Liver (tissue), 9 donors: ENCODE data around the gene TMEM175. TPM values are rescaled to one million over a fixed set of nuclear protein-coding genes. Genes with fewer than 3 reads are reported as not detected.

Source experiments
- DNase-seq: peaks from one replicate; pipeline ENCODE4 v3.0.0-alpha.2; 2017; ENCODE audit warnings: low spot score
- H3K27ac ChIP-seq, 2 donors: one replicate each; pipeline ENCODE4 v1.7.0; 2013; ENCODE audit warnings: inconsistent platforms in 2 of 2, low read length in 2 of 2, control low read depth in 1 of 2, low read depth in 1 of 2, mild to moderate bottlenecking in 1 of 2
- H3K27me3 ChIP-seq, 4 donors: one replicate each; pipeline versions ENCODE4 v1.6.1 to v1.7.0; 2013; ENCODE audit warnings: low read length in 3 of 4, inconsistent platforms in 1 of 4, mild to moderate bottlenecking in 1 of 4, moderate library complexity in 1 of 4; ENCODE audit not compliant: control insufficient read depth in 4 of 4, insufficient read depth in 4 of 4
- H3K36me3 ChIP-seq, 4 donors: one replicate each; pipeline versions ENCODE4 v1.6.1 to v1.7.0; 2013; ENCODE audit warnings: low read length in 3 of 4, mild to moderate bottlenecking in 3 of 4, low read depth in 1 of 4, moderate library complexity in 1 of 4; ENCODE audit not compliant: control insufficient read depth in 4 of 4, insufficient read depth in 3 of 4
- H3K4me1 ChIP-seq, 4 donors: one replicate each; pipeline versions ENCODE4 v1.6.1 to v1.7.0; 2013; ENCODE audit warnings: low read length in 3 of 4, mild to moderate bottlenecking in 3 of 4, moderate library complexity in 1 of 4; ENCODE audit not compliant: control insufficient read depth in 4 of 4, insufficient read depth in 4 of 4
- H3K4me3 ChIP-seq, 3 donors: one replicate each; pipeline versions ENCODE4 v1.6.1 to v1.7.0; 2013; ENCODE audit warnings: low read length in 3 of 3, control low read depth in 1 of 3, low read depth in 1 of 3, mild to moderate bottlenecking in 1 of 3
- H3K9ac ChIP-seq, 2 donors: one replicate each; pipeline ENCODE4 v1.7.0; 2013; ENCODE audit warnings: low read length in 2 of 2, mild to moderate bottlenecking in 2 of 2, moderate library complexity in 2 of 2, control low read depth in 1 of 2, low read depth in 1 of 2
- H3K9me3 ChIP-seq, 4 donors: one replicate each; pipeline versions ENCODE4 v1.6.1 to v1.7.0; 2013; ENCODE audit warnings: low read length in 3 of 4; ENCODE audit not compliant: control insufficient read depth in 4 of 4
- FOXA2 ChIP-seq: IDR thresholded peaks from 2 replicates; pipeline ENCODE4 v1.6.1; 2016; ENCODE audit warnings: antibody characterized with exemption
- GABPA ChIP-seq, 2 donors: IDR thresholded peaks in 1 of 2; conservative IDR thresholded peaks in 1 of 2; 2 replicates each; pipeline ENCODE4 v1.6.1; 2016; ENCODE audit warnings: antibody characterized with exemption in 2 of 2, mild to moderate bottlenecking in 1 of 2, moderate library complexity in 1 of 2
- MAX ChIP-seq: IDR thresholded peaks from 2 replicates; pipeline ENCODE4 v1.6.1; 2016; ENCODE audit warnings: antibody characterized with exemption
- NR2F2 ChIP-seq: IDR thresholded peaks from 2 replicates; pipeline ENCODE4 v1.6.1; 2016; ENCODE audit warnings: antibody characterized with exemption
- RAD21 ChIP-seq, 2 donors: IDR thresholded peaks; 2 replicates each; pipeline ENCODE4 v1.6.1; 2016; ENCODE audit warnings: antibody characterized with exemption in 2 of 2, mild to moderate bottlenecking in 2 of 2
- SP1 ChIP-seq: IDR thresholded peaks from 2 replicates; pipeline ENCODE4 v1.6.1; 2018; ENCODE audit warnings: antibody characterized with exemption, mild to moderate bottlenecking
- TAF1 ChIP-seq: conservative IDR thresholded peaks from 2 replicates; pipeline ENCODE4 v1.6.1; 2016; ENCODE audit warnings: antibody characterized with exemption, mild to moderate bottlenecking
- YY1 ChIP-seq: IDR thresholded peaks from 2 replicates; pipeline ENCODE4 v1.6.1; 2016; ENCODE audit warnings: antibody characterized with exemption, mild to moderate bottlenecking
- WGBS: extraction: QIAGEN DNeasy Blood & Tissue Kit; methylation state at CpG from one replicate; pipeline ENCODE4 v1.1.7; 2013; 5-methylcytosine and 5-hydroxymethylcytosine counted together
- polyA plus RNA-seq, 2 donors: library from polyadenylated mRNA; stranded (reverse) in 1 of 2; unstranded in 1 of 2; fragments of 200-250 nt in 1 of 2; fragments of >200 nt in 1 of 2; fragmentation: Nextera tagmentation in 1 of 2; extraction: Ambion mirVana in 1 of 2; gene quantifications; one replicate each; pipeline versions ENCODE4 v1.2.1 to v1.2.3, GENCODE V29; 2013 to 2015
- total RNA-seq, 2 donors: library from RNA; depleted of rRNA; stranded (reverse); fragments of >200 nt; gene quantifications; one replicate each; pipeline ENCODE4 v1.2.3, GENCODE V29; 2014
- TF ChIP-seq, protein P1 (sequence below): fragments of 150-350 bp; IDR thresholded peaks from 2 replicates; pipeline ENCODE4 v1.5.1; 2017; ENCODE audit warnings: improper control_type of control experiment, low read depth, low read length; ENCODE audit not compliant: missing input control
- TF ChIP-seq, protein P2 (sequence below): IDR thresholded peaks from 2 replicates; pipeline ENCODE4 v1.6.1; 2016; ENCODE audit warnings: antibody characterized with exemption, mild to moderate bottlenecking
- TF ChIP-seq, protein P3 (sequence below): IDR thresholded peaks from 2 replicates; pipeline ENCODE4 v1.6.1; 2016; ENCODE audit warnings: antibody characterized with exemption
- donor health status: healthy.
- donor health status: healthy.
- donor health status: healthy.
- donor health status: healthy.
- donor health status: healthy.

Gene TMEM175, protein sequence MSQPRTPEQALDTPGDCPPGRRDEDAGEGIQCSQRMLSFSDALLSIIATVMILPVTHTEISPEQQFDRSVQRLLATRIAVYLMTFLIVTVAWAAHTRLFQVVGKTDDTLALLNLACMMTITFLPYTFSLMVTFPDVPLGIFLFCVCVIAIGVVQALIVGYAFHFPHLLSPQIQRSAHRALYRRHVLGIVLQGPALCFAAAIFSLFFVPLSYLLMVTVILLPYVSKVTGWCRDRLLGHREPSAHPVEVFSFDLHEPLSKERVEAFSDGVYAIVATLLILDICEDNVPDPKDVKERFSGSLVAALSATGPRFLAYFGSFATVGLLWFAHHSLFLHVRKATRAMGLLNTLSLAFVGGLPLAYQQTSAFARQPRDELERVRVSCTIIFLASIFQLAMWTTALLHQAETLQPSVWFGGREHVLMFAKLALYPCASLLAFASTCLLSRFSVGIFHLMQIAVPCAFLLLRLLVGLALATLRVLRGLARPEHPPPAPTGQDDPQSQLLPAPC
- total RNA-seq (10 to 100 TPM; 18.6 to 26.0 TPM), polyA plus RNA-seq (10 to 100 TPM; 25.0 to 26.3 TPM)

- Histone ChIP-seq H3K27me3 (no peaks in the 10 kb centered on the region), H3K36me3 (no peaks in the 10 kb centered on the region), H3K4me1 (peaks cover 5 to 37% (median 31%) of the 10 kb centered on the region in 4 donors), H3K9me3 (no peaks in the 10 kb centered on the region), H3K9ac (peak within 1 kb of the TSS; percentile 53 to 83), H3K4me3 (peak within 1 kb of the TSS; percentile 88 to 95 (median 92)), H3K27ac (peak within 1 kb of the TSS; percentile 88 to 89)
- peak; percentile 96 for DNase-seq
- TF ChIP-seq NR2F2 (no peak), YY1 (peak; percentile 24), SP1 (peak; percentile 17), GABPA (IDR thresholded peaks at IDR 0.05 in 1 of 2, conservative IDR thresholded peaks at IDR 0.05 in 1 of 2) (peak; percentile 61 to 93), RAD21 (IDR thresholded peaks at IDR 0.05) (peak in 1 of 2 donors; percentile 21), TAF1 (no peak), MAX (no peak)
- TF ChIP-seq, protein P1, sequence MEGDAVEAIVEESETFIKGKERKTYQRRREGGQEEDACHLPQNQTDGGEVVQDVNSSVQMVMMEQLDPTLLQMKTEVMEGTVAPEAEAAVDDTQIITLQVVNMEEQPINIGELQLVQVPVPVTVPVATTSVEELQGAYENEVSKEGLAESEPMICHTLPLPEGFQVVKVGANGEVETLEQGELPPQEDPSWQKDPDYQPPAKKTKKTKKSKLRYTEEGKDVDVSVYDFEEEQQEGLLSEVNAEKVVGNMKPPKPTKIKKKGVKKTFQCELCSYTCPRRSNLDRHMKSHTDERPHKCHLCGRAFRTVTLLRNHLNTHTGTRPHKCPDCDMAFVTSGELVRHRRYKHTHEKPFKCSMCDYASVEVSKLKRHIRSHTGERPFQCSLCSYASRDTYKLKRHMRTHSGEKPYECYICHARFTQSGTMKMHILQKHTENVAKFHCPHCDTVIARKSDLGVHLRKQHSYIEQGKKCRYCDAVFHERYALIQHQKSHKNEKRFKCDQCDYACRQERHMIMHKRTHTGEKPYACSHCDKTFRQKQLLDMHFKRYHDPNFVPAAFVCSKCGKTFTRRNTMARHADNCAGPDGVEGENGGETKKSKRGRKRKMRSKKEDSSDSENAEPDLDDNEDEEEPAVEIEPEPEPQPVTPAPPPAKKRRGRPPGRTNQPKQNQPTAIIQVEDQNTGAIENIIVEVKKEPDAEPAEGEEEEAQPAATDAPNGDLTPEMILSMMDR = peak; percentile 5
- under 1% methylated on average over 99 of the region's 99 CpGs for WGBS
Observed at GRCh38 chr4:931960-932712, at the start of gene TMEM175, which contains the start of gene GAK. Gene TMEM175, plus strand, starts transcription at chr4:932460. Its CDS starts 15,280 bp downstream, at chr4:947740. Gene GAK, minus strand, starts transcription at chr4:932316. Its CDS starts 129 bp downstream, at chr4:932187.

- Histone ChIP-seq H3K4me1 (no peaks in the 10 kb centered on the region), H3K9me3 (no peaks in the 10 kb centered on the region), H3K36me3 (peaks cover 16 to 87% (median 33%) of the 10 kb centered on the region in 4 donors), H3K4me3 (no peak overlapping the region), H3K27ac (no peak overlapping the region), H3K27me3 (no peaks in the 10 kb centered on the region), H3K9ac (no peak overlapping the region)
- TF ChIP-seq, protein P1 = no peak
- TF ChIP-seq, protein P2, sequence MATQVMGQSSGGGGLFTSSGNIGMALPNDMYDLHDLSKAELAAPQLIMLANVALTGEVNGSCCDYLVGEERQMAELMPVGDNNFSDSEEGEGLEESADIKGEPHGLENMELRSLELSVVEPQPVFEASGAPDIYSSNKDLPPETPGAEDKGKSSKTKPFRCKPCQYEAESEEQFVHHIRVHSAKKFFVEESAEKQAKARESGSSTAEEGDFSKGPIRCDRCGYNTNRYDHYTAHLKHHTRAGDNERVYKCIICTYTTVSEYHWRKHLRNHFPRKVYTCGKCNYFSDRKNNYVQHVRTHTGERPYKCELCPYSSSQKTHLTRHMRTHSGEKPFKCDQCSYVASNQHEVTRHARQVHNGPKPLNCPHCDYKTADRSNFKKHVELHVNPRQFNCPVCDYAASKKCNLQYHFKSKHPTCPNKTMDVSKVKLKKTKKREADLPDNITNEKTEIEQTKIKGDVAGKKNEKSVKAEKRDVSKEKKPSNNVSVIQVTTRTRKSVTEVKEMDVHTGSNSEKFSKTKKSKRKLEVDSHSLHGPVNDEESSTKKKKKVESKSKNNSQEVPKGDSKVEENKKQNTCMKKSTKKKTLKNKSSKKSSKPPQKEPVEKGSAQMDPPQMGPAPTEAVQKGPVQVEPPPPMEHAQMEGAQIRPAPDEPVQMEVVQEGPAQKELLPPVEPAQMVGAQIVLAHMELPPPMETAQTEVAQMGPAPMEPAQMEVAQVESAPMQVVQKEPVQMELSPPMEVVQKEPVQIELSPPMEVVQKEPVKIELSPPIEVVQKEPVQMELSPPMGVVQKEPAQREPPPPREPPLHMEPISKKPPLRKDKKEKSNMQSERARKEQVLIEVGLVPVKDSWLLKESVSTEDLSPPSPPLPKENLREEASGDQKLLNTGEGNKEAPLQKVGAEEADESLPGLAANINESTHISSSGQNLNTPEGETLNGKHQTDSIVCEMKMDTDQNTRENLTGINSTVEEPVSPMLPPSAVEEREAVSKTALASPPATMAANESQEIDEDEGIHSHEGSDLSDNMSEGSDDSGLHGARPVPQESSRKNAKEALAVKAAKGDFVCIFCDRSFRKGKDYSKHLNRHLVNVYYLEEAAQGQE = no peak
- no peak for TF ChIP-seq FOXA2
- TF ChIP-seq SP1 = no peak
- TF ChIP-seq GABPA (IDR thresholded peaks at IDR 0.05 in 1 of 2, conservative IDR thresholded peaks at IDR 0.05 in 1 of 2) = no peak
- TF ChIP-seq, protein P3, sequence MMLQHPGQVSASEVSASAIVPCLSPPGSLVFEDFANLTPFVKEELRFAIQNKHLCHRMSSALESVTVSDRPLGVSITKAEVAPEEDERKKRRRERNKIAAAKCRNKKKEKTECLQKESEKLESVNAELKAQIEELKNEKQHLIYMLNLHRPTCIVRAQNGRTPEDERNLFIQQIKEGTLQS = no peak
- WGBS = 99% methylated on average over 22 of the region's 22 CpGs
- no peak for DNase-seq
Observed at GRCh38 chr4:882646-883045, 49.6 kb upstream of the TMEM175 start.
